NCI-H510A treated with DMSO at 0.1 percent for 48 hours (cell line): ENCODE results near the gene ARSK.
A peak's percentile ranks its signal among the peaks of the same experiment; 100 is the strongest.

Experiments used
- DNase-seq: peaks from one replicate; lab custom pipeline; 2025; lab: John Stamatoyannopoulos, UW

The ARSK gene, protein sequence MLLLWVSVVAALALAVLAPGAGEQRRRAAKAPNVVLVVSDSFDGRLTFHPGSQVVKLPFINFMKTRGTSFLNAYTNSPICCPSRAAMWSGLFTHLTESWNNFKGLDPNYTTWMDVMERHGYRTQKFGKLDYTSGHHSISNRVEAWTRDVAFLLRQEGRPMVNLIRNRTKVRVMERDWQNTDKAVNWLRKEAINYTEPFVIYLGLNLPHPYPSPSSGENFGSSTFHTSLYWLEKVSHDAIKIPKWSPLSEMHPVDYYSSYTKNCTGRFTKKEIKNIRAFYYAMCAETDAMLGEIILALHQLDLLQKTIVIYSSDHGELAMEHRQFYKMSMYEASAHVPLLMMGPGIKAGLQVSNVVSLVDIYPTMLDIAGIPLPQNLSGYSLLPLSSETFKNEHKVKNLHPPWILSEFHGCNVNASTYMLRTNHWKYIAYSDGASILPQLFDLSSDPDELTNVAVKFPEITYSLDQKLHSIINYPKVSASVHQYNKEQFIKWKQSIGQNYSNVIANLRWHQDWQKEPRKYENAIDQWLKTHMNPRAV

DNA sequence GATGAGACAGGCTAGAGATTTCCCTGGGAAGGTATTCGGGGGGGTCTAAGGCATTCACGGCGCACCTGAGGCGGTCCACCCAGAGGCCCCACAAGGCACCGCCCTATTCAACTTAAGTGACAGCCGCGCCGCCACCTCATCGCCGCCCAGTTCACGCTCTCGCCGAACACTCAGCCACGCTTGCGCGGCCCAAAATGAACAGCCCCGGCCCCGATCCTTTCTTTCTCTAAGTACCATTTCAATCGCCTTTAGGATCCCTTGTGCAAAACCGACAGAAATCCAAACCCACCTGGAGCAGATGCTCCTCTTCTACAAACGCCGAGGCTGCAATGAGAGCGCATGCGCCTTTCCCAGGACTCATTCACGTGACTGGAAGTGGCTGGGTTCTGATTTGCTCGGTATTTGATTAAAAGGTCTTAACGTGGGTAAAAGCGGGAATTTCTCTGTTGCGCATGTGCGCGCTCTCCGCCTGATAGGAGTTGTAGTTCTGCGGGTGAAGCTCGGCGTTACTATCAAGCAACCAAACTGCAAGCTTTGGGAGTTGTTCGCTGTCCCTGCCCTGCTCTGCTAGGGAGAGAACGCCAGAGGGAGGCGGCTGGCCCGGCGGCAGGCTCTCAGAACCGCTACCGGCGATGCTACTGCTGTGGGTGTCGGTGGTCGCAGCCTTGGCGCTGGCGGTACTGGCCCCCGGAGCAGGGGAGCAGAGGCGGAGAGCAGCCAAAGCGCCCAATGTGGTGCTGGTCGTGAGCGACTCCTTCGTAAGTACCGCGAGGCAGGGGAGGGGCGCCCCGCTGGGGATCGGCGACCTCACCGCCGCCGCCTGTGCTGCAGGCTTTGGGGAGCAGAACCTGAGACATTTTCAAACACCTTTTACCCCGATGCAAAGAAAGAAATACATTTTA is at the start of gene ARSK, which contains the start of gene SKIC3:
Gene ARSK, plus strand, starts transcription at position 455 of the 902 bp plus-strand sequence. Its CDS starts 178 bp downstream, at position 633.
Gene SKIC3, minus strand, starts transcription at position 331 of the 902 bp plus-strand sequence. CDS start 7,827 bp downstream, outside the sequence.
- DNase-seq: peak; percentile 89

- no peak for DNase-seq
Observed at GRCh38 chr5:95508550-95508949, 46.4 kb upstream of the ARSK start.

- no peak for DNase-seq
Observed at GRCh38 chr5:95511606-95512005, 43.3 kb upstream of the ARSK start.

- no peak for DNase-seq
Observed at GRCh38 chr5:95518417-95518816, 36.5 kb upstream of the ARSK start.

- no peak for DNase-seq
Observed at GRCh38 chr5:95519151-95519550, 35.8 kb upstream of the ARSK start.

GRCh38 chr5:95519681-95520080 is 35.2 kb upstream of the ARSK start:
- no peak for DNase-seq

DNA sequence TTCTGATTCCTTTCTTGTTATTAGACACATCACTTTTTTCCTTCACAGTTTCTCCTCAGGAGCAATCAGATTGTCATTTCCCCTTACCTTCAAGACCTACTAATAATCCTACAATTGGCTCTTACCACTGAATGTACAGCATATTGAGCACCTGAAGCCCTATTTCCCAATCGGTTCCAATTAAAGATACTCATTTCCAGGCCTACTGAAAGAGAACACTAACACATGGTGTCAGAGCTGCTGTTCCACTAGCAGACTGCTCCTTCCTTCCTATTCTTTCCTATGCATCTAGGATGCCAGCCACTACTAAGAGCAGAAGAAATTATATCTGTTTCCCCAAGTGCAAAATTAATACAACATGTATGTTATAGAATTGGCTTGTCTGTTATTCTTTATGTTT is 34.7 kb upstream of the ARSK start:
- DNase-seq: no peak

- no peak for DNase-seq
Observed at GRCh38 chr5:95524423-95524822, 30.5 kb upstream of the ARSK start.

DNA sequence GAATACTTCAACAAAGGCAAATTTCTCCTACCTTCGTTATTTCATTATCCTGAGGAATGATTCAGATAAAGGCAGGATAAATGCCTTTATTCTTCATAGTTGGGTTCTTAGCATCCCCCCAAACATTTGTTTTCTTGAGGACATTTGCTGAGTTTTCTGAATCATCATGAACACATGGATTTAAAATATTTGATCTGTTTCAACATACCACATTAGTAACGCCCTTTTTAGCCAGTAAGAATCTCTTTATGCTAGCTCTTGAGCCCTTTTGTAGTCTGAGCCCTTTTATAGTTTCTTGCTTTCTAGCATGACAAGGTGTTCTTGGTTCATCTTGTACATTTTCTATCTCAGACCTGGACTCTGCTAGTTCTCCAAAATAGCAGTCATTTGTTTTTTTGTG is 28.0 kb upstream of the ARSK start:
- no peak for DNase-seq

DNA sequence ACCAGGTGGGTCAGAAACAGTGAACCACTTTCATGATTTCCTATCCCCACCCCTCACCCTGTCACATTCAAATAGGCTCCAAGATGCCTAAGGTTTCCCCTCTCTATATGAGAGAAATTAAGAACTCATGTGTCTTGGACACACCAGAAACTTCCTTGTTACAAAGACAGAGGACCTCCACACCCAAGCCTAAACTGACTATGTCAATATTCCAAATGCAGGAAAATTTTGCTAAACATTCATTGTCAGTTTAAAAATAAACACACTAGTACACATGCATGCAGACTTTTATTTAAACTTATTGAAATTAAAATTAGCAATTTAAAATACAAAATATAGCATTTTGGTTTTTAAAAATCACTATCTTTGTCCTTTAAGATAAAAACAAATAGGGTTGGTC is 26.3 kb upstream of the ARSK start:
- DNase-seq: no peak

- DNase-seq: no peak
Observed at GRCh38 chr5:95530416-95530815, 24.5 kb upstream of the ARSK start.

GRCh38 chr5:95531491-95531890 is 23.4 kb upstream of the ARSK start:
- DNase-seq: no peak

DNA sequence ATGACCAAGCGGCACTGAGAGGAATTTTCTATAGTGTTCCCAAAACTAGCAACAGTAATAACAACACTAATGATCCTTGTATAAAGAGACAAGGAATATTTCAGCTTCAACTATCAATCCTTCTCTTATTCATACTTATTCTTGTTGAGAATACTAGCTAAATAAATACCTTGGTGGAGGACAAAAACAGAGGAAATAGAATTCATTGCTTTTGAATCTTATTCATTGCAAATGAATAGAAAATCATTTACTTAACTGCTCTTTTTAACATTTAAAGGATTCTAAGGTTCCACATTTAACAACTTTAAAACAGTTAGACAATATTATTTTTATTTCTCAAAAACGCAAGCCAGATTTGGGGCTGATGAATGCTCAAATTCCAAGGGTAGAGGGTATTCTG is 22.5 kb upstream of the ARSK start:
- no peak for DNase-seq

- no peak for DNase-seq
Observed at GRCh38 chr5:95533106-95533505, 21.8 kb upstream of the ARSK start.

DNA sequence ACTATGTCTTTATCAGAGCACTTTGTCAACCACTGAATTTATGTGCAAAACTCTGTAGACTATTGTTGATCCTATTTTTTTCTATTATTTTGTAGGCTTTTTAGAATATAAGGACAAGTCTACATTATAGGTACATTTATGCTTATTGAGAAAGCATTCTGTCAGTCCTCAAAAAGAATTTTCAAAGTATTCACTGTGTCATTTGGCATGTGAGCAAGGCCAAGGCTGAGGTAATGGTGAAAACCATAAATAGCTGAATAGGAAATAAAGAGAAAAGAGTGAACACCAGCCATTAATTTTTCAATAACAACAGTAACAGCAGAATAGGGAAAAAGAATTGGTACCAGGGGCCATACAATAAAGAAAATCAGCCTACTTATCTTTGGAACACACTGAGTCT is 21.1 kb upstream of the ARSK start:
- DNase-seq: no peak

DNA sequence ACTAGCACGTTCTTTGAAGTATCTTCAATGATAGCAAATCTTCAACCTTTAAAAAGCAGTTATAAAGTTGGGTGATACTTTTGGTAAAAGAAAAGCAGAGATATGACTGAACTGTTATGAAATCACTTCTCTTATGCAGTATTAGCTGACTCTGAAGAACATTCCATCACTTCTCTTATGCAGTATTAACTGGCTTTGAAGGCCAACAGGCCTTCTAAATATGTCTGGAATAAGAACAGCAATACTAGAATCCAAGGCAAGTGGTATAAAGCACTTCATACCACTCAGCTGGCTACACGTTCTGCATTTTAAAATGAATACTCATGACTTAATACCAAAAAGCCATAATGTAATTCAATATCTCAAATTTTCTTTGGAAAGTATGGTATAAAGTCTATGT is 17.4 kb upstream of the ARSK start:
- DNase-seq: no peak

- no peak for DNase-seq
Observed at GRCh38 chr5:95543017-95543705, 11.7 kb upstream of the ARSK start.

- DNase-seq: no peak
Observed at GRCh38 chr5:95549030-95549429, 5.9 kb upstream of the ARSK start.

- no peak for DNase-seq
Observed at GRCh38 chr5:95554331-95554646, 612 bp upstream of the ARSK start.

DNA sequence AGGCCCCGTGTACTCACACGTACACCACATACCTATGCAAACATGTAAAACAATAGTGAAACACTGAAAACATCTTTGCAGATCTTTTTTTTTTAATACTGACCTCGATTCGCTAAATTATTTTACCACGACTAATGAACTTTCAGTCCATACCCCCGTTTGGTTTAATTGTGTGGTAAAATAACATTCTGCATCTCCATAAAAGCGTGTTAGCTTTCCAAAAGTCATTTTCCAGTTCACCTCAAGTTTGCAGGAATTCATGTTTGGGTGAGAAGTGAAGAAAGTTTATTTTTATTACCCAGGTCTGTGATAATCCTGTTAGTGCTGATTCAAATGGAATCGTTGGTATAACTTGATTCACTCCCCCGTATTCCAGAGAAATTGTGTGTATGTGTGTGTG is 652 bp downstream of the ARSK start:
- DNase-seq: no peak

- no peak for DNase-seq
Observed at GRCh38 chr5:95557841-95558240, 2.9 kb downstream of the ARSK start.

DNA sequence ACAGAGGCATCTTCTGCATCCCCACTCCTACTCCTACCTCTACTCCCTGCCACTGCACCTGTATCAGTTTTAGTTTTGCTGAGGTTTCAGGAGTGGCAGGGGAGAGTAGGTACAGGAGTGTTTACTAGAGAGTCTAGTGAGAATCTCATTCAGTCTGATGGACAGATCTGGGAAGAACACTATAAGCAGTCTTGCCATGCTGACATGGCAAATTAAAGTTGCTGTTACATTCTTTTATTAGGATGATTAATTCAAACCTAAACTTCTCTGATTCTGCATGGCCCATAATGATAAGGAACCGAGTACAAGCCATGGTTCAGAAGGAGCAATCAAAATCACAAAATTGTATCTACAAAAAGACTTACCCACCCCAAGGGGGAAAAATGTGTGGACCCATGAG is 7.4 kb downstream of the ARSK start:
- DNase-seq: no peak
